Pancreas (tissue), 10 donors: ENCODE measurements around the gene IGFBP5. TPM values are rescaled to one million over a fixed set of nuclear protein-coding genes. Genes with fewer than 3 reads are reported as not detected.

Experiments used
- ATAC-seq, 4 donors: fragments of 200-7000 bp; cut with Tn5 transposase; one replicate each; pipeline versions ENCODE4 v1.8.0 to v1.9.1; 2020; ENCODE audit warnings: mild to moderate bottlenecking in 4 of 4, moderate library complexity in 4 of 4
- DNase-seq, 6 donors: peaks; one replicate each; pipeline ENCODE4 v3.0.0-alpha.2; 2020
- FAIRE-seq: peaks from 2 replicates; lab custom pipeline; 2012; peaks lifted over from hg19 to GRCh38; lab: Jason Lieb, UNC
- H3K27ac ChIP-seq, 4 donors: fragments of 200-600 bp; sonication (generic); 1 replicate in 3 of 4; 2 replicates in 1 of 4; pipeline versions ENCODE4 v1.5.0 to v1.8.0; 2020
- H3K27me3 ChIP-seq, 4 donors: fragments of 200-600 bp; one replicate each; pipeline ENCODE4 v1.8.0; 2021
- H3K36me3 ChIP-seq, 3 donors: fragments of 200-600 bp; sonication (generic) in 1 of 3; one replicate each; pipeline versions ENCODE4 v1.5.0 to v1.8.0; 2020 to 2021
- H3K4me1 ChIP-seq, 3 donors: fragments of 200-600 bp; one replicate each; pipeline ENCODE4 v1.8.0; 2021
- H3K4me3 ChIP-seq, 4 donors: fragments of 200-600 bp; sonication (generic) in 2 of 4; one replicate each; pipeline versions ENCODE4 v1.5.0 to v1.8.0; 2020 to 2021
- H3K9me3 ChIP-seq, 4 donors: fragments of 200-600 bp; one replicate each; pipeline ENCODE4 v1.8.0; 2021
- CTCF ChIP-seq, 4 donors: fragments of 200-600 bp; sonication (generic) in 3 of 4; IDR thresholded peaks; one replicate each; pipeline versions ENCODE4 v1.5.0 to v1.8.0; 2021; ENCODE audit warnings: antibody characterized with exemption in 4 of 4
- WGBS, 2 donors: extraction: QIAGEN DNeasy Blood & Tissue Kit; methylation state at CpG; one replicate each; pipeline ENCODE4 v1.1.7; 2013; 5-methylcytosine and 5-hydroxymethylcytosine counted together
- intact Hi-C, 3 donors: fragments of 100-400 bp; cut with DNase I; formaldehyde crosslinking; loops; one replicate each; pipeline versions ENCODE4 v1.11.1 to v1.14.2; 2022
- polyA plus RNA-seq, 2 donors: library from polyadenylated mRNA; stranded (reverse); fragments of 200-250 nt; gene quantifications; one replicate each; pipeline ENCODE4 v1.2.3, GENCODE V29; 2013
- total RNA-seq, 6 donors: library from RNA; stranded (reverse); fragmentation: NEBNext Ultra II Directional in 4 of 6; extraction: Animal tissue kit (Norgen Biotek cat#: 25700) in 4 of 6; gene quantifications; one replicate each; pipeline versions ENCODE4 v1.2.1 to v1.2.4, GENCODE V29; 2021 to 2023
- donor health status: healthy with polysubstance abuse.
- donor health status: DM: no; HTN: no; CAD: no; lungs with moderate emphysema.
- donor health status: DM: no; HTN: no; CAD: no.
- donor health status: control.
- donor health status: control.
- donor health status: Bipolar disorder and iron deficiency.
- donor health status: DM: yes; HTN: yes; CAD: no.
- donor health status: DM: no; HTN: no; CAD: no.
- donor health status: DM: no; HTN: no; CAD: no.
- donor health status: DM: yes; HTN: yes; CAD: no.

Gene IGFBP5
- total and polyA plus RNA-seq, 8 donors, result 8.2 to 91.6 (median 23.2) TPM

- no peak overlapping the region for H3K27ac ChIP-seq
- FAIRE-seq, result no peak
- WGBS, 2 donors, result 76 to 80% methylated on average over 9 of the region's 9 CpGs
- intact Hi-C loops, result loop anchor here in 2 of 3 donors (5.0 to 10.0 kb wide), 3 partner anchors 476 to 826 kb away; no protein-coding TSS in a partner anchor
- no peak for ATAC-seq
- no peaks in the 10 kb centered on the region for H3K36me3 ChIP-seq
- H3K27me3 ChIP-seq, result peaks cover 0 to 24% (median 0%) of the 10 kb centered on the region in 4 donors
- H3K4me1 ChIP-seq, result peaks cover 0 to 9% (median 8%) of the 10 kb centered on the region in 3 donors
- H3K4me3 ChIP-seq, result no peak overlapping the region
- no peak for DNase-seq
- TF ChIP-seq CTCF (IDR thresholded peaks at IDR 0.05), result no peak
- no peaks in the 10 kb centered on the region for H3K9me3 ChIP-seq
These were observed 6.5 kb downstream of the IGFBP5 start for GRCh38 chr2:216688731-216689340.

- peak in 1 of 4 donors; percentile 7 for TF ChIP-seq CTCF (IDR thresholded peaks at IDR 0.05)
- H3K36me3 ChIP-seq, result no peaks in the 10 kb centered on the region
- no peak overlapping the region for H3K27ac ChIP-seq
- peaks cover 0 to 22% (median 0%) of the 10 kb centered on the region in 4 donors for H3K27me3 ChIP-seq
- WGBS, 2 donors, result 45 to 52% methylated on average over 4 of the region's 4 CpGs
- ATAC-seq (no peak), DNase-seq (no peak), FAIRE-seq (no peak)
- no peak overlapping the region for H3K4me3 ChIP-seq
- peaks cover 0 to 4% (median 3%) of the 10 kb centered on the region in 3 donors for H3K4me1 ChIP-seq
- intact Hi-C loops, result loop anchor here in 2 of 3 donors (5.0 to 10.0 kb wide), 3 partner anchors 477 to 827 kb away; no protein-coding TSS in a partner anchor
- no peaks in the 10 kb centered on the region for H3K9me3 ChIP-seq
These were observed 7.7 kb downstream of the IGFBP5 start for GRCh38 chr2:216687646-216688045.

- intact Hi-C loops, result loop anchor here in 2 of 3 donors (5.0 to 10.0 kb wide), 3 partner anchors 478 to 828 kb away; no protein-coding TSS in a partner anchor
- ATAC-seq (no peak), FAIRE-seq (no peak), DNase-seq (no peak)
- Histone ChIP-seq H3K27ac (no peak overlapping the region), H3K36me3 (no peaks in the 10 kb centered on the region), H3K27me3 (peaks cover 0 to 20% (median 0%) of the 10 kb centered on the region in 4 donors), H3K4me1 (no peaks in the 10 kb centered on the region), H3K4me3 (no peak overlapping the region), H3K9me3 (no peaks in the 10 kb centered on the region)
- WGBS, 2 donors, result 67 to 69% methylated on average over 5 of the region's 5 CpGs
- no peak for TF ChIP-seq CTCF (IDR thresholded peaks at IDR 0.05)
These were observed 8.2 kb downstream of the IGFBP5 start for GRCh38 chr2:216687111-216687510.

- FAIRE-seq (no peak), ATAC-seq (no peak), DNase-seq (no peak)
- Histone ChIP-seq H3K4me1 (no peaks in the 10 kb centered on the region), H3K9me3 (no peaks in the 10 kb centered on the region), H3K27me3 (peaks cover 0 to 20% (median 0%) of the 10 kb centered on the region in 4 donors), H3K4me3 (no peak overlapping the region), H3K36me3 (no peaks in the 10 kb centered on the region), H3K27ac (no peak overlapping the region)
- WGBS, 2 donors, result 81 to 90% methylated on average over 5 of the region's 5 CpGs
- intact Hi-C loops, result loop anchor here in 2 of 3 donors (5.0 to 10.0 kb wide), 3 partner anchors 479 to 829 kb away; no protein-coding TSS in a partner anchor
- no peak for TF ChIP-seq CTCF (IDR thresholded peaks at IDR 0.05)
These were observed 9.9 kb downstream of the IGFBP5 start for GRCh38 chr2:216685327-216685875.
